Measurements from ENCODE around the gene KCNE4.

KCNE4 gene

GRCh38 chr2:223007531-223007930, 44.5 kb upstream of the KCNE4 start:
- H3K4me1 ChIP-seq (ENCODE audit: control insufficient read depth, low read length): no peaks in the 10 kb centered on the region
- no peak overlapping the region for H3K27ac ChIP-seq (ENCODE audit: low read depth, low read length)
- no peaks in the 10 kb centered on the region for H3K36me3 ChIP-seq (ENCODE audit: control insufficient read depth, low read length)
- H3K4me2 ChIP-seq (ENCODE audit: low read length): no peak overlapping the region
- no peaks in the 10 kb centered on the region for H3K9me3 ChIP-seq (ENCODE audit: control insufficient read depth, insufficient read depth, low read length)
- no peaks in the 10 kb centered on the region for H4K20me1 ChIP-seq (ENCODE audit: control insufficient read depth, insufficient read depth, low read depth, low read length)
- H3F3A ChIP-seq (ENCODE audit: control insufficient read depth, insufficient read depth): no peaks in the 10 kb centered on the region
- H3K79me2 ChIP-seq (ENCODE audit: control insufficient read depth, low read length): no peaks in the 10 kb centered on the region
- no peak overlapping the region for H3K4me3 ChIP-seq (ENCODE audit: low read length)
- no peaks in the 10 kb centered on the region for H3K27me3 ChIP-seq (ENCODE audit: control insufficient read depth, low read length)
- TF ChIP-seq EZH2phosphoT487 (IDR thresholded peaks at IDR 0.05; ENCODE audit: borderline replicate concordance, low read length) (no peak), CTCF (IDR thresholded peaks at IDR 0.05; ENCODE audit: low read depth, low read length, poor library complexity, severe bottlenecking) (no peak)
- no peaks in the 10 kb centered on the region for H3K9me2 ChIP-seq (replicated peaks; ENCODE audit: control insufficient read depth, low read length)

GRCh38 chr2:223008162-223008561, 43.8 kb upstream of the KCNE4 start:
- H3K9me3 ChIP-seq (ENCODE audit: control insufficient read depth, insufficient read depth, low read length): no peaks in the 10 kb centered on the region
- no peaks in the 10 kb centered on the region for H3K27me3 ChIP-seq (ENCODE audit: control insufficient read depth, low read length)
- no peak overlapping the region for H3K27ac ChIP-seq (ENCODE audit: low read depth, low read length)
- H3K79me2 ChIP-seq (ENCODE audit: control insufficient read depth, low read length): no peaks in the 10 kb centered on the region
- H3K36me3 ChIP-seq (ENCODE audit: control insufficient read depth, low read length): no peaks in the 10 kb centered on the region
- H3K4me3 ChIP-seq (ENCODE audit: low read length): no peak overlapping the region
- H3F3A ChIP-seq (ENCODE audit: control insufficient read depth, insufficient read depth): no peaks in the 10 kb centered on the region
- H4K20me1 ChIP-seq (ENCODE audit: control insufficient read depth, insufficient read depth, low read depth, low read length): no peaks in the 10 kb centered on the region
- no peaks in the 10 kb centered on the region for H3K4me1 ChIP-seq (ENCODE audit: control insufficient read depth, low read length)
- TF ChIP-seq EZH2phosphoT487 (IDR thresholded peaks at IDR 0.05; ENCODE audit: borderline replicate concordance, low read length) (no peak), CTCF (IDR thresholded peaks at IDR 0.05; ENCODE audit: low read depth, low read length, poor library complexity, severe bottlenecking) (no peak)
- no peaks in the 10 kb centered on the region for H3K9me2 ChIP-seq (replicated peaks; ENCODE audit: control insufficient read depth, low read length)
- no peak overlapping the region for H3K4me2 ChIP-seq (ENCODE audit: low read length)

GRCh38 chr2:223008956-223009355, 43.0 kb upstream of the KCNE4 start:
- Histone ChIP-seq H4K20me1 (ENCODE audit: control insufficient read depth, insufficient read depth, low read depth, low read length) (no peaks in the 10 kb centered on the region), H3K27ac (ENCODE audit: low read depth, low read length) (no peak overlapping the region)

More at GRCh38 chr2:223008956-223009355, 43.0 kb upstream of the KCNE4 start:
- Histone ChIP-seq H3K4me3 (ENCODE audit: low read length) (no peak overlapping the region), H3K4me1 (ENCODE audit: control insufficient read depth, low read length) (no peaks in the 10 kb centered on the region), H3K79me2 (ENCODE audit: control insufficient read depth, low read length) (no peaks in the 10 kb centered on the region), H3K4me2 (ENCODE audit: low read length) (no peak overlapping the region), H3K27me3 (ENCODE audit: control insufficient read depth, low read length) (no peaks in the 10 kb centered on the region), H3K9me2 (replicated peaks; ENCODE audit: control insufficient read depth, low read length) (no peaks in the 10 kb centered on the region), H3K9me3 (ENCODE audit: control insufficient read depth, insufficient read depth, low read length) (no peaks in the 10 kb centered on the region), H3F3A (ENCODE audit: control insufficient read depth, insufficient read depth) (no peaks in the 10 kb centered on the region), H3K36me3 (ENCODE audit: control insufficient read depth, low read length) (no peaks in the 10 kb centered on the region)
- TF ChIP-seq CTCF (IDR thresholded peaks at IDR 0.05; ENCODE audit: low read depth, low read length, poor library complexity, severe bottlenecking): no peak
- no peak for TF ChIP-seq EZH2phosphoT487 (IDR thresholded peaks at IDR 0.05; ENCODE audit: borderline replicate concordance, low read length)
